GM12865 (cell line): ENCODE data around the gene MAGI3.

ENCODE experiments used
- DNase-seq: peaks from one replicate; pipeline ENCODE4 v3.0.0; 2010; ENCODE audit warnings: low read depth
- H3K4me3 ChIP-seq: 2 replicates; pipeline ENCODE4 v1.5.1; 2011; ENCODE audit warnings: mild to moderate bottlenecking, low read depth, low read length, control low read depth
- CTCF ChIP-seq: IDR thresholded peaks from 2 replicates; pipeline ENCODE4 v1.5.1; 2011; ENCODE audit warnings: low read length, control low read depth, low read depth, inconsistent platforms; ENCODE audit not compliant: insufficient read depth; ENCODE audit errors: missing control alignments

The MAGI3 gene

DNA sequence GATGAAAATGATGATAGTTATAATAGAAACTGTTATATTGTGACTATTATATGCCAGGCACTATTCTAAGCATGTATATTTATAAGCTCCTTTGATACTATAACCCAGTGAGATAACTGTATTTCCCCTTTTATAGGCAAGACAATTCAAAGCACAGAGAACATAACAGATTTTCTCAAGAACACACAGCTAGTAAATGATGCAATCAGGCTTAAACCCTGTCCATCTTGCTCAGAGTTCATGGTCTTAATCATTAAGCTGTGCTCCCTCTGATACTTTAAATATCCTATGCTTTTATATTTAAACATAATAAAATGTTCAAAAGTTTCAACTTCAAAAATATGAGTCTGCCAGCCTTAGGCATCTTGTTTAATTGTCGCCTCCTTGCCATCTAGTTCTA, 280.3 kb downstream of the MAGI3 start:
- no peak overlapping the region for H3K4me3 ChIP-seq
- no peak for DNase-seq
- no peak for TF ChIP-seq CTCF

- no peak overlapping the region for H3K4me3 ChIP-seq
- TF ChIP-seq CTCF = no peak
These were observed 282.2 kb downstream of the MAGI3 start for GRCh38 chr1:113672491-113672890.

DNA sequence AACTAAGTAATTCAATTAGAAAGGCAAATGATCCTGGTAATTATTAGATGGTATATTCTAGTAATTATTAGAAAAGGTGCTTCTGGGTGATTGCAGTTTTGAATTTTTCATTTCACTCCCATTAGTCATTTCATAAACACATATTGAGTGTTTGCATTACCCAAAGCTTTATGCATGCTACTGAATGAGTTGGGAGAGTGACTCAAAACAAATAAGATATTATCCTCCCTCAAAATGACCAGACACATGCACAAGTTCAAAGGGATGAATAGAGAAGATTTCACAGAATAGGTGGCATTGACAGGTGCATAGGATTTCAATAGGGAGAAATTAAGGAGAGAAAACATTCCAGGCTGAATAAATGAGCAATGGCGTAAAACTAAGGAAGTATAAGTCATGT, 284.3 kb downstream of the MAGI3 start:
- no peak overlapping the region for H3K4me3 ChIP-seq
- TF ChIP-seq CTCF = no peak
- DNase-seq = no peak

More at GRCh38 chr1:113672491-113672890, 282.2 kb downstream of the MAGI3 start:
- DNase-seq = no peak

DNA sequence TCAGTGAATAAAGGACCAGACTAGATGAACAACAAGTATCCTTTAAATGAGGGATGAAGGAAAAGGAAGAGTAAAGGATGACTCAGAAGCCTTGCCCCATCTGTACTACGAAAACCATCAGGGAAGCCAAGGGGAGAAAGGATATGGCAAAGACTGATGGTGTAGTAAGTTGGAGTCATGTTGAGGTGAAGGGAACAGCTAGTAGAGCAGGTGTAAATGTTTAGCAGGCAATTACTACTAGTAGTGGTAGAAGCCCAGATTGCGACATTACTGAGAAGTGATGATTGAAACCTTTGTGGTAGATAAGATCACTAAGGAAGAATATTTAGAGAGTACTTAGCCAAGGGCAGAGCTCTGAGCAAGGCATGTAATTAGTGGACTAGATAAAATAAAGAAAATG, 285.0 kb downstream of the MAGI3 start:
- TF ChIP-seq CTCF = no peak
- no peak overlapping the region for H3K4me3 ChIP-seq
- no peak for DNase-seq

- DNase-seq = no peak
- TF ChIP-seq CTCF = no peak
- no peak overlapping the region for H3K4me3 ChIP-seq
These were observed 286.2 kb downstream of the MAGI3 start for GRCh38 chr1:113676524-113676923.

DNA sequence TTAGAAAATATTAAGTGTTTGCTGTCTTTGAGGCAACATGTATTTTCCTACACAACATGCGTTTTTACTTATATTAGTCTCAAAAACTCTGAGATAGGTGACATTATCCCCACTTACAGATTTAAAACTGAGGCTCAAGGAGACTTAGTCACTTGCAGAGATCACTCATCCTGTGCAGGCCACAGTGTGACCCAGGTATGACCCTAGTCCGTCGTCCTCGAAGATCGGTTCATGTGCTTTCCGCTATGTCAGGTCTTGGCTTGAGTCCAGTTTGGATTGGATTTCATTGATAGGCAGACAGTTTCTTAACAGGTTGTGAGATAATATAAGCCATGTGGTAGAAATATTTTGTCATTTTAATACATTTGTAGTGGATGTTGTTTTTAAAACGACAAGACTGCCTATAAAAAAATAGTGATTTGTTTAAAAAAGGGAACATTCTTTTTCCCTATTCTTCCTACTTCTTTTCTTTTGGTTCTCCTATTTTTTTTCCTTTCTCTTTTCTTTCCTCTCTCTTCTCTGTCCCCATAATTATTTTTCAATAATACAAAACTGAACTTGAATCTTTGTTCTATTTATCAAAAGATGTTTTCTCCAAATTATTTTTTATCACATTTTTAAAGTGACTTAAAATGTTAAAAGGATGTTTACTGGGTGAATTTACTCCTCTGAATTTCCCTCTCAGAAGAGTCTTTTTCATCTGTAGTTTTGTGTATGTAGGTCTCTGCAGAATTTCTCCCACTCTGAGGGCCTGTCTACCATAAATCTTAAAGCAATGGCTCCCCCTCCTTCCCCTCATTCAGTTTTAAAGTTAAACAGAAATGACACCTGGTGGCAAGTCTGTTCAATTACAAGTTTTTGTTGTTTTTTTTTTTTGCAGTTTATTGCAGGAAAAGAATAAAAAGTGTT, 287.2 kb downstream of the MAGI3 start:
- peak; percentile 37 for TF ChIP-seq CTCF
- DNase-seq = peak; percentile 52
- H3K4me3 ChIP-seq = no peak overlapping the region

GRCh38 chr1:113678159-113678469, 287.8 kb downstream of the MAGI3 start:
- no peak for TF ChIP-seq CTCF
- no peak overlapping the region for H3K4me3 ChIP-seq
- DNase-seq = no peak
